GM08714 (cell line): ENCODE results near the gene DAD1.
"Not testable (repeated sequence)": the region's sequence is repeated elsewhere in the genome, so short reads cannot be mapped to it uniquely, and the experiment has no call there.

Experiments
- H3K4me3 ChIP-seq: fragments of 200-500 bp; sonication (Bioruptor generic); 2 replicates; pipeline ENCODE4 v1.5.1; 2014; ENCODE audit warnings: mild to moderate bottlenecking, low read length, inconsistent platforms
- ZNF274 ChIP-seq: IDR thresholded peaks from 2 replicates; pipeline ENCODE4 v1.6.1; 2012; ENCODE audit warnings: mild to moderate bottlenecking, low read depth, low read length

Gene DAD1

GRCh38 chr14:22556021-22556989 is 32.7 kb downstream of the DAD1 start:
- peak overlapping the region; percentile 5; the same call in 1 of the 2 replicates for H3K4me3 ChIP-seq
- TF ChIP-seq ZNF274: no peak

DNA sequence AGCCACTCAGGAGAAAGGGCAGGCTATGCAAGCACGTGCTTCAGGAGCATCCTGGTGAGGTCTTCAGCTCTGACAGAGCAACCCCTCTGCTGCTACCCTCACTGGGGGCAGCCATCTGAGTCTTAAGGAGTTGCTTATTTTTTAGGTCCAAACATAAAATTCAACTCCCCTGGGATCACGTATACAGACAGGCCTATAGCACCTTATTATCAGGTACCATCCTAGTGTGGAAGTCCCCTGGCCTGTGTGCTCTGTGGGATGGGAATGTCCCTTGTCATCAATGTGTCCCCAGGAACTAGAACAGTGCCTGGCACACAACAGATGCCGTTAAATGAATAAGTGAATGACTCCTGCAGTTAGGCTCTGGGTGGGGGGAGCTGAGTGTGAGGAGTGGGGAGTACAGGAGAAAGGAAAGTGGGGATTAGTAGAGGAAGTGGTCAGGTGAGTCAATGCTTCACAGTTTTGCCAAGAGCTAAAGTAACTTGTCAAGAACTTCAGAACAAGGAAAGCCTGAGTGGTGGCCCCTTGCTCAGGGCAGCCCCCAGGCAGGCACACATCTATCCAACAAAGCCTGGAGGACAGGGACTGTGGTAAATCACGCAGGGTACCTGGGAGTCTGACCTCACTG is 33.5 kb downstream of the DAD1 start:
- no peak overlapping the region; the same call in 1 of the 2 replicates for H3K4me3 ChIP-seq

DNA sequence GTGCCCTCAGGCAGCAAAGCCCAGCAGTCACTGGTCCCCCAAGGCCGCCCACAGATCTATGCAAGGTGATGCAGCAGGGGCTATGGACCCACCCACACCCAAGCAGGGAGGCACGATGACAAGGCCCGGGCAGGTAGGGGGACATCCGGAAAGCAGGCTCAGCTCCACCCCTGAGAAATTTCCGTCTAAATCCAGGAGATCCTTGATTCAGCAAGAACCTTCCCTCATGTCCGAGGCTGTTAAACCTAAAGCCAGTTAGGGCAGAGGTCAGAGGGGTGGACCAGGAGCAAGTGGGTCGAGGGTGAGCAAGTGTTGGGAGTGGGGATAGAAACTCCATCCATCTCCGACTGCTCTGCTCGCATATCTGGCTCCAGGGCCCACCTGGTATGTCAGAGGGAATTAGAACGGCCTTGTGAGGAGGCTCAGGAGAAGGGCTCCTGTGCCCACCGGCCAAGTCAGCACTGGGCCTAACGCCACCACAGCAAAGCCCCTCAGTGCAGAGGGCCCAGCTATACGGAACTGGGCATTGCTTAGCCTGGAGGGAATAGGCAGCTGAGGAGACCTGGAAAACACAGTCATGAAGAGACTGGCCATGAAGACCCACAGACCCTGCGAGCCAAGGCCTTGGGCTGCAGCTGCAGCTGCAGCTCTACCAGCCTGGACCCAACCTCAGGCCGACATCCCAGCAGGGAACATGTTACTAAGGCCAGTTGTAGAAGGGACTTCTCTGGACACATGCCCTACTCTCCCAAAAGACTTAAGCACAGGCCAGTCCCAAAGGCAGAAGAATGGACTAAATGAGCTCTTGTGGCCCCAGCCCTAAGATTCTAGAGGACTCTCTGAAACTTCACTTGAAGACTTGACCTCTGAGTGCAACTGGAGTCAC is 34.3 kb downstream of the DAD1 start:
- TF ChIP-seq ZNF274: no peak
- no peak overlapping the region for H3K4me3 ChIP-seq

More for the DNA sequence above, 33.5 kb downstream of the DAD1 start:
- no peak for TF ChIP-seq ZNF274

DNA sequence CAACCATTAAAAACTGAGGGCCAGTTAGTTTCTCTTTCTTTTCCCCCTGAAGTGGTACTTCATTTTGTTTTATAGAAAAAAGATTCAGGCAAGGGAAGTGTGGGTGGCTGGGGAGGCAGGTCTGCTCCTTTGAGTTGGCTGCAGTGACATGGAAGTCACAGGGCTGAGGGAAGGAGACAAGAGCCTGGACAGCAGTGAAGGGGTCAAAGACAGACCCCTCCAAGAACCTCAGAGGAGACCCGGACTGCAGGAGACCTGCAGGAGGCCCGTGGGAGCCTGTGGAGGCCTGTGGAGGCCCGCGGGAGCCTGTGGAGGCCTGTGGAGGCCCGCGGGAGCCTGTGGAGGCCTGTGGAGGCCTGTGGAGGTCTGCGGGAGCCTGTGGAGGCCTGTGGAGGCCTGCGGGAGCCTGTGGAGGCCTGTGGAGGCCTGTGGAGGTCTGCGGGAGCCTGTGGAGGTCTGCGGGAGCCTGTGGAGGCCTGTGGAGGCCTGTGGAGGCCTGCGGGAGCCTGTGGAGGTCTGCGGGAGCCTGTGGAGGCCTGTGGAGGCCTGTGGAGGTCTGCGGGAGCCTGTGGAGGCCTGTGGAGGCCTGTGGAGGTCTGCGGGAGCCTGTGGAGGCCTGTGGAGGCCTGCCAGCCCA is 35.0 kb downstream of the DAD1 start:
- H3K4me3 ChIP-seq: not testable (repeated sequence)

- TF ChIP-seq ZNF274: no peak
Measured at GRCh38 chr14:22553445-22553844, 35.6 kb downstream of the DAD1 start.

DNA sequence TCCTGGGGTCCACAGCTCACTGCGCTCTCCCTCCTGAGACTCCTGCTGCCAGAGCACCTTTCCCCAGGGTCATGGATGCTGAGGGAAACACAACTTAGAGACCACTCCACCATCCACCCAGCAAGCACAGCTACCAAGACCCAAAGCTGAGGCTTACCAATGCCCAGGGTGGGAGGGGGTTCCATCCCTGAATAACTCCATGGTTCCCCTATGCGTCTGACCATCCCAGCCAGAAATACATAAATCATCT is 36.3 kb downstream of the DAD1 start:
- TF ChIP-seq ZNF274: no peak
- H3K4me3 ChIP-seq: no peak overlapping the region

More at GRCh38 chr14:22553445-22553844, 35.6 kb downstream of the DAD1 start:
- H3K4me3 ChIP-seq: no peak overlapping the region

DNA sequence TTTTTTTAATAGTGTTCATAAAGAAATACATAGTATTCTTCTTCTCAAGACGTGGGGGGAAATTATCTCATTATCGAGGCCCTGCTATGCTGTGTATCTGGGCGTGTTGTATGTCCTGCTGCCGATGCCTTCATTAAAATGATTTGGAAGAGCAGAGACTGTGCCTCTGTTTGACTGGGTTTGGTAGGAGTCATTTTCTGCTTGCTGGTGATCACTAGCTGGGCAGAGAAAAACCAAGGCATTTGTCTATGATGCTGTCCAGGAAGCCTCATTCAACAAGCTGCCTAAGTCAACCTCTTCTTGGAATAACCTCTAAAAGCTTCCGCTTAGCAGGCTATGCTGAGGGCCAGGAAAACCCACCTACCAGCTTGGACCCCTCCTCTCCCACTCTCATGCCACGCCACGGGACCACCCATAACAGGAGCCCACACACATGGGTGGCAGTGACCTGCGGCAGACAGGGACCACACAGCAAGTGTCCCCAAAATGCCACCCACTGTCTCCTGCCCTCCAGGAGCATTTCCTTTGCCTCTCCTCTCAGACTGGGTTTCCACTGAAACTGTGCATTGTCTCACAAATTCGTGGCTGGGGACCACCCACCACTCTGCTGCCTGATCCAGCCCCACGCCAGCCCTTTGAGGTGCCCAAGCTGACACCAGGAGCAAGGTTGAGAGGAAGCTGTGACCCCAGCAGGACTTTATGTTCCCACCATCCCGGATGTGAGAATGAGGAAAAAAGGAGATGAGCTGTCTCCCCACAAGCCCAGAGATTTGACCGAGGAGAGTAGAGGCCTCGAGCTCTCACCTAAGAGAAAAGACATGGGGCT is 36.8 kb downstream of the DAD1 start:
- no peak for TF ChIP-seq ZNF274
- H3K4me3 ChIP-seq: no peak overlapping the region

DNA sequence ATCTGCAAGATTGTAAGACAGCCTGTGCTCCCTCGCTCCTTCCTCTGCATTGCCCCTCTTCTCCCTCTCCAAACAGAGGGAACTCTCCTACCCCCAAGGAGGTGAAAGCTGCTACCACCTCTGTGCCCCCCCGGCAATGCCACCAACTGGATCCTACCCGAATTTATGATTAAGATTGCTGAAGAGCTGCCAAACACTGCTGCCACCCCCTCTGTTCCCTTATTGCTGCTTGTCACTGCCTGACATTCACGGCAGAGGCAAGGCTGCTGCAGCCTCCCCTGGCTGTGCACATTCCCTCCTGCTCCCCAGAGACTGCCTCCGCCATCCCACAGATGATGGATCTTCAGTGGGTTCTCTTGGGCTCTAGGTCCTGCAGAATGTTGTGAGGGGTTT is 37.4 kb downstream of the DAD1 start:
- H3K4me3 ChIP-seq: no peak overlapping the region
- no peak for TF ChIP-seq ZNF274

DNA sequence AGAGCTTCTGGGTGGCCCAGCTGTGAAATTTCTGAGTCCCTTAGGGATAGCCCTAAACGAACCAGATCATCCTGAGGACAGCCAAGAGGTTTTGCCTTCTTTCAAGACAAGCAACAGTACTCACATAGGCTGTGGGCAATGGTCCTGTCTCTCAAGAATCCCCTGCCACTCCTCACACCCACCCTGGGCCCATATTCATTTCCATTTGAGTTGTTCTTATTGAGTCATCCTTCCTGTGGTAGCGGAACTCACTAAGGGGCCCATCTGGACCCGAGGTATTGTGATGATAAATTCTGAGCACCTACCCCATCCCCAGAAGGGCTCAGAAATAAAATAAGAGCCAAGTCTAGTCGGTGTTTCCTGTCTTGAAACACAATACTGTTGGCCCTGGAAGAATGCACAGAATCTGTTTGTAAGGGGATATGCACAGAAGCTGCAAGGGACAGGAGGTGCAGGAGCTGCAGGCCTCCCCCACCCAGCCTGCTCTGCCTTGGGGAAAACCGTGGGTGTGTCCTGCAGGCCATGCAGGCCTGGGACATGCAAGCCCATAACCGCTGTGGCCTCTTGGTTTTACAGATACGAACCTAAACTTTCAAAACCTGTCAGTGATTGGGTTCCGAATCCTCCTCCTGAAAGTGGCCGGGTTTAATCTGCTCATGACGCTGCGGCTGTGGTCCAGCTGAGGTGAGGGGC is 38.9 kb downstream of the DAD1 start:
- peak overlapping the region; percentile 5; the same call in 1 of the 2 replicates for H3K4me3 ChIP-seq
- TF ChIP-seq ZNF274: no peak

- no peak for TF ChIP-seq ZNF274
- H3K4me3 ChIP-seq: peak overlapping the region; percentile 5; the same call in 1 of the 2 replicates
Measured at GRCh38 chr14:22549324-22549962, 39.6 kb downstream of the DAD1 start.

- no peak overlapping the region for H3K4me3 ChIP-seq
- no peak for TF ChIP-seq ZNF274
Measured at GRCh38 chr14:22547948-22548750, 40.9 kb downstream of the DAD1 start.

GRCh38 chr14:22547313-22547947 is 41.6 kb downstream of the DAD1 start:
- TF ChIP-seq ZNF274: no peak
- no peak overlapping the region for H3K4me3 ChIP-seq
